CD4-positive, alpha-beta T cell treated with Interleukin-10 for 1 hour (primary cell): ENCODE measurements around the gene PLTP.
"Not testable (repeated sequence)": the region's sequence is repeated elsewhere in the genome, so short reads cannot be mapped to it uniquely, and the experiment has no call there.

Experiments used
- DNase-seq: peaks from one replicate; pipeline ENCODE4 v3.0.0-alpha.2; 2020

Gene PLTP

DNA sequence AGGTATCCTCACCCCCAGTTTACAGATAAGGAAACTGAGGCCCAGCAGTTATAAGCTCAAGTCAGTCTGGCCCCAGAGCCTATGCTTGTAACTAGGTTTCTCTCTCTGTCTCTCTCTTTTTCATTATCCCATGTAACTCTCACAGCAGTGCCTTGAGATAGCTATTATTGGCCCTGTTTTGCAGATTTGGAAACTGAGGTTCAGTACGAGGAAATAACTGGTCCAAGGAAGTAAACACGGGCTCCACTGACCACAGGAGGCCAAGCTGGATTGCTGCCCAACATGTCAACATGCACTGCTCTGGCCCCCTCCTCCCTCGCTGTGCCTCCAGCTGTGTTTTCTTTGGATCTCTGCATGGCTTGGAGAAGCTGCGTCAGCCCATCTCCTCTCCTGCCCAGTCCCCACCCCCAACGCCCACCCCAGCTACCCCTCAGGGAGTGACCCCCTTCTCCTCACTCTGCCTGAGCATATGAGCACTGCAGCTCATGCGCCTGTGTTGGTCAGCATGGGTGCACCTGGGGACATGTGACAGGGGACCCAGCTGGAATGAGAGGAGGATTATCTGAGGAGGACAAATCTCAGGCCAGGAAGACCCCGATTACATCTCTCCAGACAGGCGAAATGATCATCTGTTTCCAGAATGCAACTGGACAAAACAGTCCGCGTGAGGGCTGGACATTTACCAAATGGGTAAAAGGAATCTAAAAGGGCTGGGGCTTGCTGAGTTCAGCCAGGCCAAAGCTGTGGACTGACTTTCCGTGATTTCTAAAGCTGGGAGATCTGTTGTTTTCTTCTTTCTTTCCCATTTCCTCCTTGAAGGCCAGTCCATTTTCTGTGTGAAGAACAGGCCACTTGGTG lies 7.8 kb upstream of the PLTP start:
- DNase-seq: no peak

DNA sequence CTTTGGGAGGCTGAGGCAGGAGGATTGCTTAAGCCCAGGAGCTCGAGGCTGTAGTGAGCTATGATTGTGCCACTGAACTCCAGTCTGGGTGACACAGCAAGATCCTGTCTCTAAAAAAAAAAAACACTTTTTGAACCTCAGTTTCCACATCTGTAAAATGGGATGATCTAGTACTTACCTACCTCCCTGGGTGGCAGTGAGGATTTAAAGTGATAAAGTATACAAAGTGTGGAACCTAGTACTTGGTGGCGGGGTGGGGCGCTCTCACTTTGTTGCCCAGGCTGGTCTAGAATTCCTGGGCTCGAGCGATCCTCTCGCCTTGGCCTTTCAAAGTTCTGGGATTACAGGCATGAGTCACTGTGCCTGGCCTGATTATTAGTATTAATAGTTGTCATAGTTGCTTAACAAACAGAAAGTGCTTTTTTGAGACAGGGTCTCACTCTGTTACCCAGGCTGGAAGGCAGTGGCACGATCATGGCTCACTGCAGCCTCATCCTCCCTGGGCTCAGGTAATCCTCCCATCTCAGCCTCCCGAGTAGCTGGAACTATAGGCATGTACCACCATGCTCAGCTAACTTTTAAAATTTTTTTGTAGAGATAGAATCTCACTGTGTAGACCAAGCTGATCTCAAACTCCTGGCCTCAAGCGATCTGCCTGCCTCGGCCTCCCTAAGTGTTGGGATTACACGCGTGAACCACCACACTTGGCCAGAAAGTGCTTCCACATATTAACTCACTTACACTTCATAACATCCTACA lies 7.0 kb upstream of the PLTP start:
- DNase-seq: no peak

DNA sequence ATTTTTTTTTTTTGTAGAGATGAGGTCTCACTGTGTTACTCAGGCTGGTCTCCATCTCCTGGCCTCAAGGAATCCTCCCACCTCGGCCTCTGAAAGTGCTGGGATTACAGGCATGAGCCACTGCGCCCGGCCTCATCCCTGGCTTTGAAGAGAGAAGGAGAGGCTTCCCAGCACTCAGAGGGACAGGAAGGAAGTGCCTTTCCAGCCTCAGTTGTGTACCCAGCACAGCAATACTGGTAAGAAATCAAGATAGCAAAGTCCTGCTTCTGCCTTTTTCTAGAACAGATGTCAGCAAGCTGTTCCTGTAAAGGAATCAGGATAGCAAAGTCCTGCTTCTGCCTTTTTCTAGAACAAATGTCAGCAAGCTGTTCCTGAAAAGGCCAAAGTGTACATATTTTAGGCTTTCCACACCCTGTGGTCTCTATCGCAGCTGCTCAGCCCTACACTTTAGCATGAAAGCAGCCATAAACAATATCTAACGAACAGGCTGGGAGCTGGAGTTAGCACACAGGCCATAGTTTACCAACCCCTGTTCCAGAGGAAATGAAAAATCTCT lies 6.3 kb upstream of the PLTP start:
- DNase-seq: no peak

DNA sequence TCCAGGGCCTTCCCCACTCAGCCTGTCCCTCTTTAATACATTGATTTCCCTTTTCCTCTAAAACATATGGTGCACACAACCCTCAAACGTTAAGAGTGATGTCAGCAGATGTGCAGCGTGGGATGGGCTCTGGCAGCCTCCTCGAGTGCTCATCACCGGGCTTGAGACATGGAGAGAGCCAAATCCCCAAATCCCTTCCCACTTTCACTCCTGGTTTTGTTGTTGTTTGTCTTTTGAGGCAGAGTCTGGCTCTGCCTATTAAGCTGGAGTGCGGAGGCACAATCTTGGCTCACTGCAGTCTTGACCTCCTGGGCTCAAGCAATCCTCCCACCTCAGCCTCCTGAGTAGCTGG lies 5.8 kb upstream of the PLTP start:
- DNase-seq: no peak

- no peak for DNase-seq
Observed at GRCh38 chr20:45913116-45913515, 1.2 kb upstream of the PLTP start.

GRCh38 chr20:45912344-45912682 lies 358 bp upstream of the PLTP start:
- DNase-seq: no peak

- peak; percentile 93 for DNase-seq
Observed at GRCh38 chr20:45910670-45911485, 1.1 kb downstream of the PLTP start.

GRCh38 chr20:45909817-45910669 lies 1.9 kb downstream of the PLTP start:
- no peak for DNase-seq

DNA sequence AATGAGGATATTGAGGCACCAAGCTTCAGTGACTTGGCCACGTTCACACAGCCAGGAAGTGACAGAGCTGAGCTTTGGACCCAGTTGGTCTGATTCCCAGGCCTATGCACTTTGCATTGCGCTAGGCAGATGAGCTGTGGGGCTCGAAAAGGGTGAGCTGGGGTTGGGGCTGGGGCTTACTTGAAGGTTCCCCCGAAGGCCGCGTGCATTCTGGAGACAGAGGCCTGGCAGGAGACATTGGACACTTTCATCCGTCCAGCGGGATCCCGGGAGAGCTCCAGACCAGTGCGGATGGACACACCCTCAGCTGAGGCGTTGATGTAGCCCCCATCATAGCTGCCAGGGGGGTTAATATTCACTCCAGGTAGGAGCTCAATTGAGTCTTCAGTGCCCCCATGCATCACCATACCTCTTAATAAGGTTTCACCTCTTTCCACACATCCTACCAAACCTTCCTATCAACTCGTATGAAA lies 2.6 kb downstream of the PLTP start:
- DNase-seq: no peak

DNA sequence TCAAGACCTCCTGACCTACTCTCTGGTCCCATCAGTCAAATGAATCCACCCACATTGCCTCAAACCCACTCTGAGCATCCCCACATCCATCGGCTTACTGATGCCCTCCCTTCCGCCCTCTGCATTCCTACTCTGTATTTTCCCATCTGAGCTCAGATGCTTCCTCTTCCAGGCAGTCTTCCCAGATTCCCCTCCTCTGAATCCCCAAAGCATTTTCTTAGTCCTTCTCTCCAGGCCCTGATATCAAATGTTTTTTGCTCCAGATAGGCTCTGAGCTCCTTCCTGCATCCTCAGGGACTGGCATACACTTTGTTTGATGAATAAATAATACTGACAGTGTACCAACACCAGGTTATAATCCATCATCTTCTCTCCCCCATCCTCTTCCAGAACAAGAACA lies 3.9 kb downstream of the PLTP start:
- no peak for DNase-seq

GRCh38 chr20:45907219-45907948 lies 4.6 kb downstream of the PLTP start:
- no peak for DNase-seq

DNA sequence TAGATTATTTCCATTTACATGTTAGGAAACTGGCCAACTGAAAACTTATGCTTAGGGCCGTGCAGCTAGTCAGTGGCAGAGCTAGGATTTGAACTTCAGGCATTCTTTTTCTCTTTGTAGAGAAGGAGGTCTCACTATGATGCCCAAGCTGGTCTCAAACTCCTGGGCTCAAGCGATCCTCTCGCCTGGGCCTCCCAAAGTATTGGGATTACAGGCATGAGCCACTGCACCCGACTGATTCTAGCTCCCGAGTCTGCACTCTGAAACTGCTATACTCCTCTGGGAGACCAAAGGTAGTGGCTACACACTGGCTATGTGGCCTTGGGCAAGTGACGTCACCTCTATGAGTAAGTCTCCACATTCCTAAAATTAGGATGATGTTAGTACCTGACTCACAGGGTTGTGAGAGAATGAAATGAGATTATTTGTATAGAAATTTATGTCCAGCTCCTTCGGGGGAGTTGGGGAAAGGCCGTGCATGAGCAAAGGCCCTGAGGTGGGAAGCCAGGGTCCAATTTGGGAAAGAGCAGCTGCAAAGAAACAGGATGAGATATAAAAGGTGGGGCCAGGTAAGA lies 6.4 kb downstream of the PLTP start:
- DNase-seq: no peak

DNA sequence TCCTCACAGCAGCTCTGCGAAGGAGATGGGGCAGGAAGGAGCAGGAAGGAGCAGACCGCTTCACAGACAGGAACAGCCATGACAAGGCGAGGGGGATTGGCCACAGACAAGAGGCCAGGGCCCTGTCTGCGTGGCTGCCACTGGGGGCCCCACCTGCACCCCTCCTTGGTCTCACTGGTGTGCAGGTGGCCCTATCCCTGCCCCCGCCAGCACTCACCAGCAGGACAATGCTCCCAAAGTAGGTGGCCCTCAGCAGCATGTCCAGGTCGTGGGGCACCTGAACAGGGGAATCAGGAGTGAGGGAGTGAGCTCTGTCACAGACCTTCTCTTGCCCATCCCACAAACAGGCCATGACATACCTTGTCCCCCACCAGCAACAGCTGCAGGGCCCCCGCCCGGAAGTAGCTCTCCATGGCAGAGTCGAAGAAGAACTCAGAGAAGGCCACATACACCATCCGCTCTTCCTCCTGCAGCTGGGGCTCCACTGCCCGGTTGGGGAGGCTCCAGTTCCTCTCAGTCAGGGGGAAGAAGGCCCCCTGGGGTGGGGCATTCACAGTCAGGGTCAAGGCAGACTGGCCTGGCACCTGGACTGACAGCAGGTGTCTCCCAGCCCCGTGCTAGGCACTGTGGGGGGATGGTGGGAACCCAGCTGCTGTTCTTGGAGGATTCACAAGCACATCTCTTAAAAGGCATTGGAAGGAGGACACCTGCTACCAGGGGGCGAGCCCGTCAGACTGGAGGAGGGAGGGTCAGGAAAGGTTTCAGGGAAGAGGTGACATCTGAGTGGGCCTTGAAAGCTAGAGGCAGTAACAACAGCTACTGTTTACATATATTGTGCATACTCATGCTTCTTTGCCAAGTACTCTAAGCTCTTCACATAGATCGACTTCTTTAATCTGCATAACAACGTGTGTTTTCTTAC lies 7.1 kb downstream of the PLTP start:
- DNase-seq: no peak

- DNase-seq: no peak
Observed at GRCh38 chr20:45902199-45902701, 9.7 kb downstream of the PLTP start.

- not testable (repeated sequence) for DNase-seq
Observed at GRCh38 chr20:45901332-45901731, 10.6 kb downstream of the PLTP start.

GRCh38 chr20:45899046-45899835 lies 12.7 kb downstream of the PLTP start:
- DNase-seq: no peak

GRCh38 chr20:45898285-45898684 lies 13.7 kb downstream of the PLTP start:
- no peak for DNase-seq

- no peak for DNase-seq
Observed at GRCh38 chr20:45897692-45898091, 14.3 kb downstream of the PLTP start.

GRCh38 chr20:45897289-45897688 lies 14.7 kb downstream of the PLTP start:
- no peak for DNase-seq
